Lower leg skin (tissue), 3 donors: ENCODE measurements around the gene KCNJ4.

Experiments
- POLR2A ChIP-seq, 2 donors: fragments of 450-650 bp; IDR thresholded peaks; one replicate each; pipeline ENCODE4 v1.6.1; 2016 to 2017; ENCODE audit warnings: antibody characterized with exemption in 2 of 2, mild to moderate bottlenecking in 1 of 2, moderate library complexity in 1 of 2
- TF ChIP-seq, protein P1 (sequence below), 3 donors: fragments of 450-650 bp; IDR thresholded peaks; one replicate each; pipeline ENCODE4 v1.5.1; 2016; ENCODE audit warnings: antibody characterized with exemption in 3 of 3, mild to moderate bottlenecking in 3 of 3, moderate library complexity in 2 of 3

DNA sequence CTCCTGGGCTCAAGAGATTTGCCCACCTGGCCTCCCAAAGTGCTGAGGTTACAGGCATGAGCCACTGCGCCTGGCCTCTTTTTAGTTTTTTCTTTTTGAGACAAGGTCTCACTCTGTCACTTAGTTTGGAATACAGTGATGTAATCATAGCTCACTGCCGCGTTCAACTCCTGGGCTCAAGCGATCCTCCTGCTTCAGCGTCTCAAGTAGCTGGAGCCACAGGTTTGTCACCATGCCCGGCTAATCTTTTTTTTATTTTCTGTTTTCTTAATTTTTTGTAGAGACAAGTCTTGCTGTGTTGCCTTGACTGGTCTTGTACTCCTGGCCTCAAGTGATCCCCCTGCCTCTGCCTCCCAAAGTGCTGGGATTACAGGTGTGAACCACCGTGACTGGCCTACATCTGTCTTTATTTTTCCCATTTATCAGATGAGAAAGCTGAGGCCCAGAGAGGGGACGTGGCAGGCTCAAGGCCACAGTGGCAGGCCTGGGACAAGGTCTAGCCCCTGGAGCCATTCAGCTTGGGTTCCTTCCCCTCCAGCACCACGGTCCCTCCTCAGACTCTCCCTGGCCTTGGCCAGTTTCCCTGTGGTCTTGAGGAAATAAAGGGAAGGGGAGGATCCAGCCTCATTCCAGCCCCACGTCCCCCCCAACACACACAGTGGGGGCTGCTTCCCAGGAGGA lies 10.1 kb upstream of the KCNJ4 start:
- TF ChIP-seq, protein P1, sequence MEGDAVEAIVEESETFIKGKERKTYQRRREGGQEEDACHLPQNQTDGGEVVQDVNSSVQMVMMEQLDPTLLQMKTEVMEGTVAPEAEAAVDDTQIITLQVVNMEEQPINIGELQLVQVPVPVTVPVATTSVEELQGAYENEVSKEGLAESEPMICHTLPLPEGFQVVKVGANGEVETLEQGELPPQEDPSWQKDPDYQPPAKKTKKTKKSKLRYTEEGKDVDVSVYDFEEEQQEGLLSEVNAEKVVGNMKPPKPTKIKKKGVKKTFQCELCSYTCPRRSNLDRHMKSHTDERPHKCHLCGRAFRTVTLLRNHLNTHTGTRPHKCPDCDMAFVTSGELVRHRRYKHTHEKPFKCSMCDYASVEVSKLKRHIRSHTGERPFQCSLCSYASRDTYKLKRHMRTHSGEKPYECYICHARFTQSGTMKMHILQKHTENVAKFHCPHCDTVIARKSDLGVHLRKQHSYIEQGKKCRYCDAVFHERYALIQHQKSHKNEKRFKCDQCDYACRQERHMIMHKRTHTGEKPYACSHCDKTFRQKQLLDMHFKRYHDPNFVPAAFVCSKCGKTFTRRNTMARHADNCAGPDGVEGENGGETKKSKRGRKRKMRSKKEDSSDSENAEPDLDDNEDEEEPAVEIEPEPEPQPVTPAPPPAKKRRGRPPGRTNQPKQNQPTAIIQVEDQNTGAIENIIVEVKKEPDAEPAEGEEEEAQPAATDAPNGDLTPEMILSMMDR (IDR thresholded peaks at IDR 0.05), result no peak
- TF ChIP-seq POLR2A (IDR thresholded peaks at IDR 0.05), result no peak
